OCI-LY1 (cell line): ENCODE results near the gene SNRNP70.

Experiments
- H2AFZ ChIP-seq: fragments of 200-600 bp; sonication (generic), shearing (Covaris generic); 2 replicates; pipeline ENCODE4 v1.6.0; 2014; ENCODE audit warnings: antibody characterized with exemption, mild to moderate bottlenecking, low read length
- H3F3A ChIP-seq: fragments of 200-600 bp; sonication (generic), shearing (Covaris generic); 2 replicates; pipeline ENCODE4 v1.6.0; 2014; ENCODE audit warnings: mild to moderate bottlenecking, antibody characterized with exemption, low read length, moderate library complexity; ENCODE audit not compliant: insufficient read depth
- H3K27ac ChIP-seq: fragments of 200-600 bp; sonication (generic); 2 replicates; pipeline ENCODE4 v1.5.1; 2014; ENCODE audit warnings: low read length, mixed run types, mild to moderate bottlenecking, low read depth; ENCODE audit not compliant: poor library complexity, severe bottlenecking
- H3K27me3 ChIP-seq: fragments of 200-600 bp; sonication (generic); 2 replicates; pipeline ENCODE4 v1.6.0; 2014; ENCODE audit warnings: antibody characterized with exemption, mild to moderate bottlenecking, low read length, moderate library complexity; ENCODE audit not compliant: insufficient read depth
- H3K36me3 ChIP-seq: fragments of 200-600 bp; sonication (generic); 2 replicates; pipeline ENCODE4 v1.6.1; 2014; ENCODE audit warnings: mild to moderate bottlenecking, antibody characterized with exemption, low read length, moderate library complexity, mixed read lengths; ENCODE audit not compliant: insufficient read depth
- H3K4me1 ChIP-seq: fragments of 200-600 bp; sonication (generic); 2 replicates; pipeline ENCODE4 v1.5.1; 2014; ENCODE audit warnings: mild to moderate bottlenecking, low read length, moderate library complexity; ENCODE audit not compliant: insufficient read depth, severe bottlenecking
- H3K4me2 ChIP-seq: fragments of 200-600 bp; sonication (generic), shearing (Covaris generic); 2 replicates; pipeline ENCODE4 v1.6.1; 2014; ENCODE audit warnings: low read length
- H3K4me3 ChIP-seq: fragments of 200-600 bp; sonication (generic); 2 replicates; pipeline ENCODE4 v1.5.1; 2014; ENCODE audit warnings: low read length, low read depth, mild to moderate bottlenecking, mixed read lengths; ENCODE audit not compliant: poor library complexity, severe bottlenecking
- H3K79me2 ChIP-seq: fragments of 200-600 bp; shearing (Covaris generic); 2 replicates; pipeline ENCODE4 v1.6.1; 2016; ENCODE audit warnings: mixed run types, low read length, mixed read lengths; ENCODE audit not compliant: insufficient read depth
- H3K9ac ChIP-seq: fragments of 200-600 bp; sonication (generic), shearing (Covaris generic); 2 replicates; pipeline ENCODE4 v1.6.1; 2014; ENCODE audit warnings: mild to moderate bottlenecking, low read length, mixed read lengths
- H3K9me2 ChIP-seq: fragments of 200-600 bp; sonication (generic), shearing (Covaris generic); 2 replicates; pipeline ENCODE4 v1.6.1; 2014; ENCODE audit warnings: low read depth, mild to moderate bottlenecking, low read length, mixed read lengths
- H3K9me3 ChIP-seq: fragments of 200-600 bp; shearing (Covaris generic); 2 replicates; pipeline ENCODE4 v1.6.1; 2014; ENCODE audit warnings: low read length, mixed read lengths
- H4K20me1 ChIP-seq: fragments of 200-600 bp; sonication (generic), shearing (Covaris generic); 2 replicates; pipeline ENCODE4 v1.6.0; 2016; ENCODE audit warnings: mild to moderate bottlenecking, low read length; ENCODE audit not compliant: insufficient read depth
- CTCF ChIP-seq: fragments of 200-600 bp; sonication (generic), shearing (Covaris generic); IDR thresholded peaks from 2 replicates; pipeline ENCODE4 v1.5.1; 2017; ENCODE audit warnings: mild to moderate bottlenecking, antibody characterized with exemption, low read length, moderate library complexity, mixed read lengths
- EZH2 ChIP-seq: fragments of 200-600 bp; sonication (generic), shearing (Covaris generic); IDR thresholded peaks from 2 replicates; pipeline ENCODE4 v1.8.0; 2017; ENCODE audit warnings: borderline replicate concordance, mixed run types, mild to moderate bottlenecking, antibody characterized with exemption, low read length, moderate library complexity, mixed read lengths

SNRNP70 gene

GRCh38 chr19:49102303-49102702 lies 17.1 kb downstream of the SNRNP70 start:
- peaks cover 90% of the 10 kb centered on the region for H3K36me3 ChIP-seq
- no peaks in the 10 kb centered on the region for H3K79me2 ChIP-seq
- no peaks in the 10 kb centered on the region for H3K9me2 ChIP-seq
- no peaks in the 10 kb centered on the region for H3K27me3 ChIP-seq
- no peaks in the 10 kb centered on the region for H3K9me3 ChIP-seq
- no peak overlapping the region for H3K9ac ChIP-seq
- H3K4me2 ChIP-seq = no peak overlapping the region
- no peaks in the 10 kb centered on the region for H3K4me1 ChIP-seq
- H3F3A ChIP-seq = peaks cover 4% of the 10 kb centered on the region; the same call in 1 of the 2 replicates
- H3K4me3 ChIP-seq = no peak overlapping the region
- H3K27ac ChIP-seq = no peak overlapping the region
- no peaks in the 10 kb centered on the region for H4K20me1 ChIP-seq
- H2AFZ ChIP-seq = no peak overlapping the region
- TF ChIP-seq CTCF (no peak), EZH2 (no peak)

- no peaks in the 10 kb centered on the region for H4K20me1 ChIP-seq
- no peak overlapping the region for H3K27ac ChIP-seq
- H3F3A ChIP-seq = peaks cover 3% of the 10 kb centered on the region; the same call in 1 of the 2 replicates
- H3K9me3 ChIP-seq = no peaks in the 10 kb centered on the region
- TF ChIP-seq EZH2 (no peak), CTCF (no peak)
- no peaks in the 10 kb centered on the region for H3K79me2 ChIP-seq
- H3K9ac ChIP-seq = no peak overlapping the region
- H3K4me1 ChIP-seq = no peaks in the 10 kb centered on the region
- no peak overlapping the region for H3K4me3 ChIP-seq
- no peak overlapping the region for H2AFZ ChIP-seq
- H3K36me3 ChIP-seq = peaks cover 91% of the 10 kb centered on the region
- no peaks in the 10 kb centered on the region for H3K27me3 ChIP-seq
- H3K4me2 ChIP-seq = no peak overlapping the region
- no peaks in the 10 kb centered on the region for H3K9me2 ChIP-seq
Measured at GRCh38 chr19:49103331-49104085, 18.3 kb downstream of the SNRNP70 start.

- Histone ChIP-seq H3K27me3 (no peaks in the 10 kb centered on the region), H3K9me3 (no peaks in the 10 kb centered on the region), H3K9ac (no peak overlapping the region), H3K36me3 (peaks cover 91% of the 10 kb centered on the region), H3K4me1 (no peaks in the 10 kb centered on the region), H3K79me2 (no peaks in the 10 kb centered on the region), H4K20me1 (no peaks in the 10 kb centered on the region), H3K4me2 (no peak overlapping the region), H2AFZ (no peak overlapping the region), H3K27ac (no peak overlapping the region), H3K9me2 (no peaks in the 10 kb centered on the region), H3F3A (peaks cover 3% of the 10 kb centered on the region; the same call in 1 of the 2 replicates), H3K4me3 (no peak overlapping the region)
- TF ChIP-seq EZH2 = no peak
Measured at GRCh38 chr19:49104229-49104864, 19.1 kb downstream of the SNRNP70 start.
